Suprapubic skin (tissue), 4 donors: ENCODE results near the gene CAMTA1. TPM values are rescaled to one million over a fixed set of nuclear protein-coding genes. Genes with fewer than 3 reads are reported as not detected.

ENCODE experiments used
- DNase-seq, 2 donors: peaks; one replicate each; pipeline ENCODE4 v3.0.0-alpha.2; 2019; ENCODE audit warnings: low spot score in 2 of 2
- H3K27ac ChIP-seq: fragments of 200-600 bp; sonication (generic); one replicate; pipeline ENCODE4 v1.5.1; 2019
- H3K27me3 ChIP-seq: fragments of 200-600 bp; sonication (generic); one replicate; pipeline ENCODE4 v1.5.1; 2019
- H3K36me3 ChIP-seq: fragments of 200-600 bp; sonication (generic); one replicate; pipeline ENCODE4 v1.5.1; 2019
- H3K4me1 ChIP-seq: fragments of 200-600 bp; sonication (generic); one replicate; pipeline ENCODE4 v1.5.1; 2019
- H3K4me3 ChIP-seq: fragments of 200-600 bp; sonication (generic); one replicate; pipeline ENCODE4 v1.5.1; 2019; ENCODE audit warnings: mild to moderate bottlenecking
- H3K9me3 ChIP-seq: fragments of 200-600 bp; sonication (generic); one replicate; pipeline ENCODE4 v1.5.1; 2019
- CTCF ChIP-seq, 2 donors: fragments of 200-600 bp in 1 of 2; fragments of 450-650 bp in 1 of 2; sonication (generic) in 1 of 2; IDR thresholded peaks; one replicate each; pipeline ENCODE4 v1.5.1; 2016 to 2019; ENCODE audit warnings: antibody characterized with exemption in 2 of 2, mild to moderate bottlenecking in 1 of 2, moderate library complexity in 1 of 2
- EP300 ChIP-seq: sonication (generic); formaldehyde crosslinking; IDR thresholded peaks from one replicate; pipeline ENCODE4 v1.6.1; 2017; ENCODE audit warnings: antibody characterized with exemption
- POLR2A ChIP-seq, 2 donors: fragments of 450-650 bp; IDR thresholded peaks; one replicate each; pipeline ENCODE4 v1.6.1; 2017; ENCODE audit warnings: antibody characterized with exemption in 2 of 2, mild to moderate bottlenecking in 2 of 2, moderate library complexity in 2 of 2
- POLR2AphosphoS5 ChIP-seq, 3 donors: sonication (generic); formaldehyde crosslinking; IDR thresholded peaks; one replicate each; pipeline ENCODE4 v1.6.1; 2017; ENCODE audit warnings: antibody characterized with exemption in 3 of 3
- WGBS: methylation state at CpG from one replicate; pipeline ENCODE4 v1.1.5; 2018; 5-methylcytosine and 5-hydroxymethylcytosine counted together
- total RNA-seq, 4 donors: library from RNA; depleted of rRNA; stranded (reverse); fragments of >200 nt; gene quantifications; one replicate each; pipeline ENCODE4 v1.1.0, GENCODE V29; 2016

Gene CAMTA1
- total RNA-seq, 4 donors from 2014 or later: 40.4 to 54.1 (median 46.6) TPM

DNA sequence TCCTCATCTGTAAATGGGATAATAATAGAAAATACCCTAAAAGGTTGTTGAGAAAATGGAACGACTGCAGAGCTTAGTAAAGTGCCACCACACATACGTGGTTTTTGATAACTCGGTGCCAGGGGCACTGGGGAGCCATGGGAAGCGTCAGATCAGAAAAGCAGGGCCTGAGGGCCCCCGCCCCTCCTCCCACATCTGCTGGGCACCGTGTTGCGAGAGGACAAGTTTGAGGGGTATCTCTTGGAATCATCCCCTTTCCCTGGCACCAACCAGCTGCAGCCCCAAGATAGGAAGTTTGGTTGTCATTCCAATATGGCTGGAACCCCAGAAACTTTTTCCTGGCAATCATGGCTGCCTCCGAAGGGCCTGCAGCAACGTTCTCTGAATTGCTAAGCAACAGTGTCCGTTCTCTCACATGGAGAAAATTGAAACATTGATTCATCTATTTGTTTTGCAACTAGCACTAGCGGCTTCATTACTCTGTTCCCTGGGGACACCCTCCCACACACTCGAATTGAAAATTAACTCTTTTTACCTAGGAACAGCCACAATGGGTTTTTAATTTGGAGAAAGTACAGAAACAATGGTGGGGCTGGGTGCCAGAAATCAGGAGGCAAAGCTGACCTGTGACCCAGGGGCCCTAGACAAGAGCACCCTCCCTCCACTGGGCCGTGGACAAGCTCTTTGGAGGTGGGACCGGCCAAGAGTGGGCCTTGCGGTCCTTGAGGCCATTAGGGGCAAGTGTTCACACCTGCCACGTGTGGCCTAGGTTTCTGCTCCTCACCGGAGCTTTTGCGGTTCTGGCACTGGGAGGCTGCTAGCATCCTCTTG, 795.9 kb downstream of the CAMTA1 start:
- WGBS: 56% methylated on average over 18 of the region's 18 CpGs
- no peaks in the 10 kb centered on the region for H3K9me3 ChIP-seq
- TF ChIP-seq POLR2A (IDR thresholded peaks at IDR 0.05) (no peak), EP300 (no peak), CTCF (IDR thresholded peaks at IDR 0.05) (no peak), POLR2AphosphoS5 (IDR thresholded peaks at IDR 0.05) (no peak)
- H3K27me3 ChIP-seq: no peaks in the 10 kb centered on the region
- no peak overlapping the region for H3K27ac ChIP-seq
- peak; percentile 18 to 68 for DNase-seq
- H3K4me1 ChIP-seq: peaks cover 4% of the 10 kb centered on the region
- no peak overlapping the region for H3K4me3 ChIP-seq
- no peaks in the 10 kb centered on the region for H3K36me3 ChIP-seq

GRCh38 chr1:7581754-7582459, 796.7 kb downstream of the CAMTA1 start:
- 75% methylated on average over 13 of the region's 13 CpGs for WGBS
- Histone ChIP-seq H3K4me1 (peaks cover 4% of the 10 kb centered on the region), H3K4me3 (no peak overlapping the region), H3K27ac (no peak overlapping the region), H3K9me3 (no peaks in the 10 kb centered on the region), H3K36me3 (no peaks in the 10 kb centered on the region), H3K27me3 (no peaks in the 10 kb centered on the region)
- peak; percentile 29 to 52 for DNase-seq
- TF ChIP-seq POLR2AphosphoS5 (IDR thresholded peaks at IDR 0.05) (no peak), CTCF (IDR thresholded peaks at IDR 0.05) (no peak), EP300 (no peak), POLR2A (IDR thresholded peaks at IDR 0.05) (no peak)

- H3K27ac ChIP-seq: no peak overlapping the region
- no peaks in the 10 kb centered on the region for H3K27me3 ChIP-seq
- no peaks in the 10 kb centered on the region for H3K36me3 ChIP-seq
- H3K9me3 ChIP-seq: no peaks in the 10 kb centered on the region
- TF ChIP-seq CTCF (IDR thresholded peaks at IDR 0.05) (no peak), EP300 (no peak), POLR2AphosphoS5 (IDR thresholded peaks at IDR 0.05) (no peak), POLR2A (IDR thresholded peaks at IDR 0.05) (no peak)
- no peak overlapping the region for H3K4me3 ChIP-seq
- WGBS: 100% methylated on average over 2 of the region's 4 CpGs
- H3K4me1 ChIP-seq: peaks cover 4% of the 10 kb centered on the region
- peak in 1 of 2 donors; percentile 31 for DNase-seq
These were observed 797.3 kb downstream of the CAMTA1 start for GRCh38 chr1:7582460-7582972.

DNA sequence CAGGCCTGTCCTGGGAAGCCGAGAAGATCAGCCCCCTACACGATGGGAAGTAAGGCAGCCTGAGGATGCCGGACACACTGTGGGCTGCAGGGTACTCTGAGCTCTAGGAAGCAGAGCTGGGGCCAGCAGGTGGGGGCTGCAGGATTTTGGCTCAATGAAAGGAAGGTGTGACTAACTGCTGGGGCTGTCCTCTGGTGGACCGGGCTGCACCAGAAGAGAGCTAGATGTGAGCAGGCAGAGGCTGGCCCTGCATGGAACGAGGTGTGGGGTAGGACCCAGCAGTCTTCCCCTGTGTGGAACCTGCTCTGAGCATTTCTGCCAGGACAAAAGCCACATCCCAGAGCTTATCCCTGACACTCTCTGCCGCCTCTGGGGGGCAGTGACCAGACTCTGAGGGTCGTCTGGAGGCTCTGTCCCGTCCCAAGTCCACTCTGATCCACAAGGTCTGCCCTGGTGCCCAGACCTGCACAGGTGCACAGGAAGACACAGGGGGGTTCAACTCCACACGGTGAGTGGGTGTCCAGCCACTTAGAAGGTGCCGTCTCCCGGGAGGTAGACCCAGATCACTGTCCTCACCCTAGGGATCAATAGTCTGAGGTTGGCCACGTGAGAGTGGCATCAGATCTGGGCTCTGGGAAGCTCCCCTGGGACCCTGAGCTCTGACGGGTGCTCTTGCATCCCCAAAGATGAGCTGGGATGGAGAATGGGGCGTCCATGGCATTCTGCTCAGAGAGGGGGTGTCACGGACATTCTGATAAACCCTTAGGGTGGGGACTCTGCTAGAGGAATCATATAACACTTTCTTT, 798.2 kb downstream of the CAMTA1 start:
- peaks cover 4% of the 10 kb centered on the region for H3K4me1 ChIP-seq
- TF ChIP-seq EP300: no peak
- no peak for TF ChIP-seq POLR2A (IDR thresholded peaks at IDR 0.05)
- no peak for TF ChIP-seq CTCF (IDR thresholded peaks at IDR 0.05)
- TF ChIP-seq POLR2AphosphoS5 (IDR thresholded peaks at IDR 0.05): no peak
- WGBS: 83% methylated on average over 13 of the region's 15 CpGs
- H3K4me3 ChIP-seq: no peak overlapping the region
- H3K9me3 ChIP-seq: no peaks in the 10 kb centered on the region
- no peaks in the 10 kb centered on the region for H3K27me3 ChIP-seq
- H3K27ac ChIP-seq: no peak overlapping the region
- DNase-seq: peak; percentile 30 to 69
- H3K36me3 ChIP-seq: no peaks in the 10 kb centered on the region
